NCI-H345 (cell line): Measurements from ENCODE around the gene SLC22A7.

Source experiments
- DNase-seq: peaks from one replicate; lab custom pipeline; 2025; lab: John Stamatoyannopoulos, UW

The SLC22A7 gene, protein sequence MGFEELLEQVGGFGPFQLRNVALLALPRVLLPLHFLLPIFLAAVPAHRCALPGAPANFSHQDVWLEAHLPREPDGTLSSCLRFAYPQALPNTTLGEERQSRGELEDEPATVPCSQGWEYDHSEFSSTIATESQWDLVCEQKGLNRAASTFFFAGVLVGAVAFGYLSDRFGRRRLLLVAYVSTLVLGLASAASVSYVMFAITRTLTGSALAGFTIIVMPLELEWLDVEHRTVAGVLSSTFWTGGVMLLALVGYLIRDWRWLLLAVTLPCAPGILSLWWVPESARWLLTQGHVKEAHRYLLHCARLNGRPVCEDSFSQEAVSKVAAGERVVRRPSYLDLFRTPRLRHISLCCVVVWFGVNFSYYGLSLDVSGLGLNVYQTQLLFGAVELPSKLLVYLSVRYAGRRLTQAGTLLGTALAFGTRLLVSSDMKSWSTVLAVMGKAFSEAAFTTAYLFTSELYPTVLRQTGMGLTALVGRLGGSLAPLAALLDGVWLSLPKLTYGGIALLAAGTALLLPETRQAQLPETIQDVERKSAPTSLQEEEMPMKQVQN

DNA sequence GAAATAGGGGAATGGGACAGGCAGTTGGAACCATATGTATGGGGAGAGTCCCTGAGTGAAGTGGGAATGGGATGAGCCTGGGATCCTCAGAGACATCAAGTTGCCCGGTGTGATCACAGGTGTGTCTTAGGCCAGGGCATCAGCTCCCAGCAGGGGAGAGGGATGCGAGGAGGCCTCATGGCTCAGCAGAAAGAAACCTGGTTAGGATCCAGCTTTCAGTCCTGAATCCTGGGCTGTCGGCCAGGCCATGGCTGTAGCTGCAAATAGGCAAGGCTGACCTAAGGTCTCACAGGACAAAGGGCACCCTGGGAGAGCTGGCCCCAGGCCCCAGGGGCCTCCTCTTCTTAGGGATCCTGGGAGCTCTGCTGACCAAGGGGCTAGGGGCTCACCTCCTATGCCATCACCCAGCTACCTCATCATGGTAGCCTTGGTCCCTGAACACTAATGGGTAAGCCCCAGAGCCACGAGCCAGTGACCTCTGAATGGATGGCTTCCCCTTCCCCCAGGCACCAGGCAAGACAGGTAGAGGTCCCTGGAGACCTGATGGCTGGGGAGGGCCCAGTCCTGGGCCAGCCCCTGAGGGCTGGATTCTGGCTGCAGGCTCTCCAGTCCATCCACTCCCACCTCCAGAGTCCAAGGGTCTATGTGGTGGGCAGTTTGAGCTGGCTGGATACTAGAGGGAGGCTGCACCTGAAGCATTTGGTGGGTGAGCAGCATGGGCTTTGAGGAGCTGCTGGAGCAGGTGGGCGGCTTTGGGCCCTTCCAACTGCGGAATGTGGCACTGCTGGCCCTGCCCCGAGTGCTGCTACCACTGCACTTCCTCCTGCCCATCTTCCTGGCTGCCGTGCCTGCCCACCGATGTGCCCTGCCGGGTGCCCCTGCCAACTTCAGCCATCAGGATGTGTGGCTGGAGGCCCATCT is at the start of gene SLC22A7:
SLC22A7 (plus strand) TSS at position 617 of the 921 bp plus-strand sequence; CDS start at position 716, 99 bp downstream.
- DNase-seq = no peak

DNA sequence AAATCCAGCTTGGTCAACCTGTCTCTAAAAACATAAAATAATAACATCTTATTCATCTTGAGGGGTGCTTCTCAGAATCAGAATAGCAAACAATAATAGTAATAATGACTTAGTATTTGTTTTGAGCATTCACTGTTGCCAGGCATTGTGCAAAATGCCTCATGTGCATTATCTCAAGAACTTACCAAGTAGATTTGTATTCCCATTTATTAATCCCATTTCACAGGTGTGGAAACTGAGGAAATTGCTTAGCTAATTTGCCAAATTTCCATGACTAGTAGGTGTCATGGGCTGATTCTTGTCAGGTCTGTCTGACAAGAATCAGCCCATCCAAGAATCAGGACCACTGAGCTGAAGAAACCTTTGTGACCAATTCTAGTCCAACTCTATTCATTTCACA is 49.3 kb upstream of the SLC22A7 start:
- no peak for DNase-seq

DNA sequence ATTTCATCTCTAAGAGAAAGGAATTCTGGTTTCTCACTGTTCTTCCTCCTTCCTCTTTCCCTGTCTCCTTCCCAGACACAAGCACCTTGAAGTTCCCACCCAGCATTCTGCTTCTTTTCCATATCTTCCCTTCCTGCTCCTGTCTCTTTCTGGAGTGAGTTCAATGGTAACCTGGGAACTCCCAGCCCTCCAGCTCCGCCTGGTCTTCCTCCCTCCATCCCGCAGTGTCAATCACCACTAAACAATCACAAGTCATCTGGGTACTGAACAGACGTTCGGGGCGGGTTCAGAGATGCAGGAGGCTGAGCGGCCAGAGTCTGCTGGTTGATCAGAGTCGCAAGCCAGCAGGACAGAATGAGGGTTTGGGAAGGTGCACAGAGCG is 47.1 kb upstream of the SLC22A7 start:
- no peak for DNase-seq

DNA sequence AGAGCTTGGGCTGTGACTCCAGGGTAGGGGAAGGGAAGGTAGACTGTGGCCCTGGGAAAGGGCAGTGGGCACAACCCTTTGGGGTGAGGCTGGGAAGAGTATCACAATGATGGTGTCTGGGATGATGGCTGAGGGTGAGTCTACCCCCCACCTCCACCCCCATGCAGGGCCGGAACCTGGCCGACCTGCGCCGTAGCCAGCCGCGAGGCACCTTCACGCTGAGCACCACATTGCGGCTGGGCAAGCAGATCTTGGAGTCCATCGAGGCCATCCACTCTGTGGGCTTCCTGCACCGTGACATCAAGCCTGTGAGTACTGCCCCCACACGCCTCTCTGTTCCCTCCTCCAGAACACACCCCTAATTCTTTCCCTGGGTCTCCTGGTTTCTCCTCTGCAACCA is 44.7 kb upstream of the SLC22A7 start:
- DNase-seq = no peak

DNA sequence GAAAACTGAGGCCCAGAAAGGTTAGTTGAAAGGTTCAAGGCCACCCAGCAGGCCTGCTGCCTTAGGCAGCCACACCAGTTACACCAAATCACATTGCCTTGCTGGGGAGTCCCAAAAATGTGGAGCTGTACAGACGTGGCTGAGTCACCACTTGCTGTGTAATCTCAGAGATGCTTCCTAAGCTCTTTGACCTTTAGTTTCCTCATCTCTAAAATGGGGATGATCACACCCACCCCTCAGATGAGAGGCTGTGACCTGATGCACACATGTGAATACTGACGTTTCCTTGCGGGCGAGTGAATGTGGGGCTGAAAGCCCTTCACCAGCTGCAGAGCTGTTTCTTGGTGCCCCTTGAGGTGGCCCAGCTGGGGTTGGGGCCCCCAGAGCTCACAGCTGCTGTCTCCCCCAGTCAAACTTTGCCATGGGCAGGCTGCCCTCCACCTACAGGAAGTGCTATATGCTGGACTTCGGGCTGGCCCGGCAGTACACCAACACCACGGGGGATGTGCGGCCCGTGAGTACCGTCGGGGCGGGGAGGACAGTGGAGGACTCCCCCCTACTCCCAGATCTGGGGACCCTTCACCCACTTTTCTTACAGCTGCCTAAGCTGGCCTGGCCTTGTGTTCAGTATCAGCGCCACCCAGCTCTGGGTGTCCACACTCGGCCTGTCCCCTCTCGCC is 43.8 kb upstream of the SLC22A7 start:
- no peak for DNase-seq

DNA sequence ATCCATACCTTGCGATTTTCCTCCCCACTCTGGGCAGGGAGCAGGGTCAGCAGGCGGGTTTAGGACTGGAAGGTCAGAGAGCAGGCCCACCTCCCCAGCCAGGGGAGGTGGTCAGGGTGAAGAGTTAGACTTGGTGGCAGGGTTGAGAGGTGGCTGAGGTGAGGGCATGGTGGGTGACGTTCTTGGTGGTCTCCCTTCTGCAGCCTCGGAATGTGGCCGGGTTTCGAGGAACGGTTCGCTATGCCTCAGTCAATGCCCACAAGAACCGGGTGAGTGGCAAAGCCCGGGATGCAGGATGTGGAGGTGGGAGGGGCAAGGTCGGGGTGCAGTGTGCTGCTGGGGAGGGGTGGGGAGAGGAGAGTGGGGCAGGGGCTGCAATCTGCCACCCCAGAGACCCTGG is 43.2 kb upstream of the SLC22A7 start:
- DNase-seq = no peak

DNA sequence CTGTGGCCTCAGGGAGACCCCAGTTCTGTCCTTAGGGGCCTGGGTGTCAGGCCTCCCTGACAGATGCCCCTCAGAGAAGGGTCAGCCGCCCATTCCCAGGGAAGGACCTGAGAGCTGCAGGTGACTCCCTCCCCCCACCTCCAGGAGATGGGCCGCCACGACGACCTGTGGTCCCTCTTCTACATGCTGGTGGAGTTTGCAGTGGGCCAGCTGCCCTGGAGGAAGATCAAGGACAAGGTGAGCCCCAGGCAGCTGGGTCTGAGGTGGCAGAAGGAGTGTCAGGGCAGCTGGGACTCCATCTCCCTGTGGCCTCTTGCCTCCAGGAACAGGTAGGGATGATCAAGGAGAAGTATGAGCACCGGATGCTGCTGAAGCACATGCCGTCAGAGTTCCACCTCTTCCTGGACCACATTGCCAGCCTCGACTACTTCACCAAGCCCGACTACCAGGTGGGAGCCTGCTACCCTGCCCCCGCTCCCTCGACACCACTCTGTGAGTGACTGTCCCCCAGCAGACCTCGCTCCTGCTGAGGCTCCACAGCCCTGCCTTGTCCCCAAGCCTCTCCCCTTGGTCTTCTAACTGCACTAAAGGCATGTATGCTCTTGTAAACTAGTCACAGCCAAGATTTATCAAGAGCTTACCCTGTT is 42.5 kb upstream of the SLC22A7 start:
- DNase-seq = no peak

DNA sequence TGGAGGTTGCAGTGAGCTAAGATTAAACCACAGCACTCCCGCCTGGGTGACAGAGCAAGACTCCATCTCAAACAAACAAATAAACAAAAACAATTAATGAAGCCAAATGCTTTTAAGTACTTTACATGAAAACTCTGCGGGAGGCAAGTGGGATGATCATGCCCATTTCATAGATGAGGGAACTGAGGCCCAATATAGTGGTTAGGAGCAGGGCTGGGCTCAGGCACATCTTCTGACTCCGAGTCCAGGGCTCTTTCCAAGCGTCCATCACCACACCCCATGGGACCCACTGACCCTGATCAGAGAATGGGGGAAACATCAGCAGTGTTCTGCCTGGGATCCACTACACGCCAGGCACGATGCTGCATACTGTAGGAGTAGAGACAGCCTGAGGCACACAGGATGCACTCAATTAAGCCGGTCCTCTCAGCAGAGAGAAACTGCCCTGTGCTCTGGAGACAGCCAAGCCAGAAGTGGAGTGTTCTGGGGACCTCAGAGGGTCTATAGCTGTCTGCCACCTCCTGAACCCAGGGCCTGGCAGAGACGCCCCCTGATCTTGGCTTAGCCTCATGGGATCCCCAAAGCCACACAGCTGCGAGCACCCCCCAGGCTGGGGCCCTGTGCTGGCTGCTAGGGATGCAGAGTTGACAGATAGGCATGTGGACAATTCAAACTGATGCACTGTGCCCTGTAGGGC is 41.2 kb upstream of the SLC22A7 start:
- no peak for DNase-seq

DNA sequence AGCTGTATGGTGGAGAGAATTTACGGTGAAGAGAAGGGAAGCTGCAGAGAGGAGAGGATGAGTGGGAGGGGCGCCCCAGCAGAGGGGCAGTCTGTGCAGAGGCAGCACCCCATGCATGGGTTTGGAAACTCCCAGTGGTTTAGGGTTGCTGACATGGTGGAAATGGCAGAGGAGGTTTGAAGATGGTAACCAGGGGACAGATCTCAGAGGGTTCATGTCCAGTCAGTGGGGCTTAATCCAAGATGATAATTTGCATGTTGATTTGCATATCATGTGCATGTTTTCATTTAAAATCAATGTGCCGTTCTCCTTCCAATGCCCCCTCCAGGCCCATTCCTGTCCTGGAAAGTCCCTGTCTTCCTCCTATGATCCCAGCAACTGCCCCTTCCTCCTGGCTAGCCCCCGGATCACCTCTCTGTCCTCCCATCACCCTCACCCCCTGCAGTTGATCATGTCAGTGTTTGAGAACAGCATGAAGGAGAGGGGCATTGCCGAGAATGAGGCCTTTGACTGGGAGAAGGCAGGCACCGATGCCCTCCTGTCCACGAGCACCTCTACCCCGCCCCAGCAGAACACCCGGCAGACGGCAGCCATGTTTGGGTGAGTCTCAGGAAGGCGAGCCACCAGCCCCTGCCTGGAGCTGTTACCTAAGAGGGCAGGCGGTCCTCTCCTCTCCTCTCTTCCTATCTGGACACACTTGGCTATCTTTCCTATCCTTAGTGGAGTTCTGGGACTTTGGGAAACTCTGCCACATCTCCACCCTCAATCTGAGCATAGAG is 40.5 kb upstream of the SLC22A7 start:
- DNase-seq = no peak

DNA sequence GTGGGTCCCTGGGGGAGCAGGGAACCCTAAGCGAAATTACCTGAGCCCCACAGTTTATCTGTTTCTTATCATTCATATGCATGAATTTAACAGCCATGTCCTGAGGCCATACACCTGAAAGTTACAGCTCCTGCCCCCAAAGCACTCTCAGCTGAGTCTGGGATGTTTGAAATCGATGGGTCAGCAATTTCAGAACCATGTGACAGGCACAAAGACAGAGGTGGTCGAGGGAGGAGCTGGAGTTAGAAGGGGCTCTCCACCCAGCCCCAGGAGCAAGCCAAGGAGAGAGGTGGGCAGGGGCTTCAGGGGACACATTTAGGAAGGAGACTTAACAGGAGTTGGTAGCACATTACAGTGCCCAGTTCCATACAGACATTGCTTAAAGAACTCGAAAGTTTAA is 39.9 kb upstream of the SLC22A7 start:
- no peak for DNase-seq

DNA sequence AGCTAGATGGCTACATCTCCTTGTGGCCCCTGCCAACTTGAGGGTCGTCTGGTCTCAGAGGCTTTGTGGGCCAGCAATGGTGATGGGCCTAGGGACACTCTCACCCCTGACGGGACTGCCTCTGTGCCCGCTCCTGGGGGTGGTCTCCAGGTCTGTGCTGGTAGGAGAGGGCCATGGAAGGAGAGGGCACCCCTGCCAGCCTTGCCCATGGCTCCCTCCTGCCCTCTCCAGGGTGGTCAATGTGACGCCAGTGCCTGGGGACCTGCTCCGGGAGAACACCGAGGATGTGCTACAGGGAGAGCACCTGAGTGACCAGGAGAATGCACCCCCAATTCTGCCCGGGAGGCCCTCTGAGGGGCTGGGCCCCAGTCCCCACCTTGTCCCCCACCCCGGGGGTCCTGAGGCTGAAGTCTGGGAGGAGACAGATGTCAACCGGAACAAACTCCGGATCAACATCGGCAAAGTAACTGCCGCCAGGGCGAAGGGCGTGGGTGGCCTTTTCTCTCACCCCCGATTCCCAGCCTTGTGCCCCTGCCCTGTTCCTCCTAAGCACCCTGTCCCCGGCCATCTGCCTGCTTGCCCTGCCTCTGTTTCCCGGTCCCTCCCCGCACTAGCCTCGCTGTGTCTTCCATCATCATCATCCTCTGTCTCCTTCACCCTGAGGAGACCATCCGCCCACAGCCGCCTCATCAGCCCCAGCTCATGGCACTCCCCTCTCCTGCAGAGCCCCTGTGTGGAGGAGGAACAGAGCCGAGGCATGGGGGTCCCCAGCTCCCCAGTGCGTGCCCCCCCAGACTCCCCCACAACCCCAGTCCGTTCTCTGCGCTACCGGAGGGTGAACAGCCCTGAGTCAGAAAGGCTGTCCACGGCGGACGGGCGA is 39.0 kb upstream of the SLC22A7 start:
- no peak for DNase-seq

DNA sequence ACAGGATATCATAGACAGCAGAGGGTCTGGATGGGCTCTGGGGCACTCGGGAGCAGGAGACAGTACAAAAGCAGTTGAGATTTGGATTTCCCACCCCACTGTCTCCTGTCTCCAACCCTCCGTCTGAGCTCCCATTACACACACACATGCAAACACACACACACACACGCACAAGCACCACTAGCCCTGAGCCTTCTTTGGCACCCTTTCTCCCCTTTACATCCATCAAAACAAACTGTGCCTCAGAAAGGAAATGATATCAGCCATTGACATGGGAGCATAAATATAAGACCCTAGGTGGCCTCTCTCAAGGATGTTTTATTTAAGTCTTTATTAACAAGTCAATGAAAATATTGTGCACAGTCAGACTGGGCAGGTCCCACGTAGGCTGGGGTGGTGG is 37.3 kb upstream of the SLC22A7 start:
- DNase-seq = no peak

DNA sequence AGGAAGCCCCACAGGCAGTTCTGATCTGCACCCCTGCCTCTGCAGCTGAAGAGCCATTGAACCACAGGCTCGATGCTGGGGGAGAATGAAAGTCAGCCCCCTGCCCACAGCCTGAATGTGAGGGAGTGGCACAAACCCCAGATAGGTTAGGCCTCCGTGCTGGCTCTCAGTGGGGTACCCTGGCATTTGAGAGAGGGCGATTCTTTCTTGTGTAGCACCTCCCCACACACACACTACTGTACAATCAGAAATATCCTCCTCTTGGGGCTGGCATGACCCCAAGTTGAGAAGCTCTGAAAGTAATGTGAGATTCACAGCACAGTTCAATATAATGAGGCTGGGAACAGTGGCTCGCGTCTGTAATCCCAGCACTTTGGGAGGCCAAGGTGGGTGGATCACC is 36.9 kb upstream of the SLC22A7 start:
- DNase-seq = no peak

DNA sequence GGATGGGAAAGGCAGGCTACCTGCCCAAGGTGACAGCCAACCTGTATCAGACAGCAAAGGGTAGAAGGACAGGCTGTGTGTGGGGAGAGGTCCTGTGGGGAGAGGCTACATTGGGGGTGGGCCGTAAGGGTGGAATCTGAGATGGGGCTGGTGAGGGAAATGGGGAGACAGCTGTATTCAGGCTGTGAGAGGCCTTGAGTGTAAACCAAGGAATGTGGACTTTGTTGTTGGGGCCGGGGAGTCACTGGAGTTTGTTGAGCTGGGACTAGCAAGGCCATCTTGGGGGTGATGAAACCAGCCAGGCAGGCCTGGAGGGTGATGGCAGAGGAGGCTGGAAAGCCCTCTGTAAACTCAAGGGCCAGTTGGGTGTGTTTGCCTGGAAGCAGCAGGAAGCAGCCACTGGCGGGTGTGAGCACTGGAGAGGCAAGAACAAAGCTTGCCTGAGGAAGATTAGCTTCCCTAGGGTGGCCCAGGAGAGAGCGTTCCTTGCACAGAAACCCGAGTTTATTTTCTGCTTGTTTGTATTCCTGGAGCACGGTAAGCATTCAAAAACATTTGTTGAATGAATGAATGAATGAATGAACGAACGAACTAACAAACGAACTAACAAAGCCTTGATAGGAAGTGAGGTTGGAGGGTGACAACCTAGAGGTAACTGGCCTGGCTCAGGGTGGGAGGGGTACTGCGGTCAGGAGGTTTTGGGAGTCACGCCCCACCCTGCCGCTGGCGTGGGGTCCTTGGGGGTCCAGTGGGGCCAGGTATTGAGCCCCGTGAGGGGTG is 35.9 kb upstream of the SLC22A7 start:
- no peak for DNase-seq

DNA sequence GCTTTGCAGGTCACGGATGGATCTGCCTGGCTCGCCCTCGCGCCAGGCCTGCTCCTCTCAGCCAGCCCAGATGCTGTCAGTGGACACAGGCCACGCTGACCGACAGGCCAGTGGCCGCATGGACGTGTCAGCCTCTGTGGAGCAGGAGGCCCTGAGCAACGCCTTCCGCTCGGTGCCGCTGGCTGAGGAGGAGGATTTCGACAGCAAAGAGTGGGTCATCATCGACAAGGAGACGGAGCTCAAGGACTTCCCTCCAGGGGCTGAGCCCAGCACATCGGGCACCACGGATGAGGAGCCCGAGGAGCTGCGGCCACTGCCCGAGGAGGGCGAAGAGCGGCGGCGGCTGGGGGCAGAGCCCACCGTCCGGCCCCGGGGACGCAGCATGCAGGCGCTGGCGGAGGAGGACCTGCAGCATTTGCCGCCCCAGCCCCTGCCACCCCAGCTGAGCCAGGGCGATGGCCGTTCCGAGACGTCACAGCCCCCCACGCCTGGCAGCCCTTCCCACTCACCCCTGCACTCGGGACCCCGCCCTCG is 35.2 kb upstream of the SLC22A7 start:
- no peak for DNase-seq

DNA sequence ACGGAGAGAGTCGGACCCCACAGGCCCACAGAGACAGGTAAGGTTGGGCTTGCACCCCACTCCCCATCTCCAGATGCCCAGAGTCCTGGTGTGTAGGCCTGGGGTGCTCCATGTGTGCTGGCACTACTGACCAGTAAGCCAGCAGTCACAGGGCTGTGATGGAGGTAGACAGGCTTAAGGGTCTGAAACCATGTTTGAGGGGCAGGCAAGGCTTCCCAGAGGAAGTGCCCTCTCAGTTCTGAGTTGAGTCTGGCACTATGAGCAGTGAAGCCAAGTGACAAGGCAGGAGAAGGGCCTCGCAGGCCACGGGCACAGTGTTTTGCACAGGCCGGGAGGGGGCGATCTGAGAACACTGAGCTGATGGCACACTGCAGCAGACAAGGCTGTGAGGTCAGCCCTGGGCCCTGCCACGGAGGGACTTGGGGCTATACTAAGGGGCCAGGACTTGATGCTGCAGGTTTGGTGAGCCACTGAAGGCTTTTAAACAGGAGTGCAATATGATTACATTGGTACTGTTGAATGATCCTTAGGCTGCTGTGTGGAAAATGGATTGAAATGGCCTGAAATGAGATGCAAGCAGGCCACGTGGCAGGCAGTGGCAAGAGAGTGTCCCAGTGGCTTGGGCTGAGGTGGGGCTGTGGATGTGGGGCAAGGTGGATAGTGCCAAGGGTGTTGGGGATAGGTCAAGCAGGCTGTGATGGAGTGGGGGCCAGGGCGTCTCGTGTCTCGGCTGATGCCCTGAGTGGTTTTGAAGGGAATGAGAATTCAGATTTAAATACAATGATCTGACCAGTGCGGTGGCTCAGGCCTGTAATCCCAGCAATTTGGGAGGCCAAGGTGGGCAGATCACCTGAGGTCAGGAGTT is 34.5 kb upstream of the SLC22A7 start:
- no peak for DNase-seq

DNA sequence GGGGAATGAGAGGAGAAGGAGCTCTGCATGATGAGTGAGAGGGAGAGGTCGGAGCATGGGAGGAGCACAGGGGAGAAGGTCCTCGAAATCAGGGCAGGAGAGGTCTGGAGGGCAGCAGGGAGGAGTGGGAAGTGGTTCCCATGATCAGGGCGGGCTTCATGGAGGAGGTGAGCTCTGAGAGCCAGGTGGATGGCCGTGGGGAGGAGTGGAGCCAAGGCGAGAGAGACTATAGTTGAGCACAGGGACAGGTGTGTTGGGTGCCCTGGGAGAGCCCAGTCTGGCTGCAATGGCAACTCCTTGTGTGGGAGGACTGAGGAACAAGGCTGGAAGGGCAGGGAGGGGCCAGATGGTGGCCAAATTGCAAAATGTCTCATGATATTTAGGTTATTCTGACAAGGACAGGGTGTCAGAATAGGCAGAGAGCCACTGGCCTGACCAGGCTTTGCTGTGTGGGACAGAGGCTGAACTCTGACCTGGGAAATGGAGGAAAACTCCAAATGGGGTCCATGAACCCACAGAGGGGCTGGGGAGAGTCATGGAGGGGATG is 33.4 kb upstream of the SLC22A7 start:
- DNase-seq = no peak
